ENCODE results near the gene HPSE.

The HPSE gene

DNA sequence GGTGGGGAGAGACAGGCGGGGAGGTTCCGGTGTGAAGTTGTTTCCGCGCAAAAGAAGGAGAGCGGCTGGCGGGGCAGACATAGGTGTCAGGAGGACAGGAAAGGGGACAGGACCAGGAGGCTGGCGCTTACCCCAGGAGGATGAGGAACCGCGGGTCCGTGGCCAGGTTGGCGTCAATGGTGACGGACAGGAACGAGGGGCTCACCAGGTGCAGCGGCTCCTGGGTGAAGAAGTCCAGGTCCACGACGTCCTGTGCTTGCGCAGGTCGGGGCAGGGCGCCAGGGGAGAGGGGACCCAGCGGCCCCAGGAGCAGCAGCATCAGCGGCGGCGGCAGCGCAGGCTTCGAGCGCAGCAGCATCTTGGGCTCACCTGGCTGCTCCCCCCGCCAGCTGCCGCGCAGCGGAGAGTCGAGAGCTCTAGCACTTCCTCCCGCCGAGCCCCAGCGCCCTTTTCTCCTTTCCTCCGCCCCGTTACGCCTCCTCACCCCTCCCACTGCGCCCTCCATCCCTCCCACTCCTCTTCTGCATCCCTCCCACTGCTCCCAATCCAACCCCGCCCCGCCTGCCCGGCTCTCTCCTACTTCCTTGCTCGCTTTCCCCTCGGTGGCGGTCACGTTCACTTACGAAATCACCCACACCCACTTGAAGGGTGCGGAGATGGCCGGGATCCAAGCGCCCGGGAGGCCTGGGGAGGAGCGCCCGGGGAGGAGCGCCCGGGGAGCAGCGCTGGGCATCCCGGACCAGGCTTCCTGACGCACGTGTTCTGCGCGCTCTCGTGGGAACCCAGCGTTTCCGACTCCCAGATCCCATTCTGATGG lies at the start of gene HPSE:
HPSE (minus strand) TSS at position 424 of the 817 bp plus-strand sequence; CDS start at position 358, 66 bp downstream.
- peak; percentile 11 for DNase-seq (ENCODE audit: low spot score)

DNA sequence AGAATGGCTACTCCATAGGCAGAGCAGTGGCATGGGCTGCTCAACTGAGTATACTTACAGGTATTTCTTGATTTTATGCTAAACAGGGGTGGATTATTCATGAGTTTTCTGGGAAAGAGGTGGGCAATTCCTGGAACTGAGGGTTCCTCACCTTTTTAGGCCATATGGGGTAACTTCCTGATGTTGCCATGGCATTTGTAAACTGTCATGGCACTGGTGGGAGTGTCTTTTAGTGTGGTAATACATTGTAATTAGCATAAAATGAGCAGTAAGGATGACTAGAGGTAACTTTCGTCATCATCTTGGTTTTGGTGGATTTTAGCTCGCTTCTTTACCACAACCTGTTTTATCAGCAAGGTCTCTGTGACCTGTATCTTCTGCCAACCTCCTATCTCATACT lies 48.2 kb upstream of the HPSE start:
- no peak for DNase-seq (ENCODE audit: low spot score)

DNA sequence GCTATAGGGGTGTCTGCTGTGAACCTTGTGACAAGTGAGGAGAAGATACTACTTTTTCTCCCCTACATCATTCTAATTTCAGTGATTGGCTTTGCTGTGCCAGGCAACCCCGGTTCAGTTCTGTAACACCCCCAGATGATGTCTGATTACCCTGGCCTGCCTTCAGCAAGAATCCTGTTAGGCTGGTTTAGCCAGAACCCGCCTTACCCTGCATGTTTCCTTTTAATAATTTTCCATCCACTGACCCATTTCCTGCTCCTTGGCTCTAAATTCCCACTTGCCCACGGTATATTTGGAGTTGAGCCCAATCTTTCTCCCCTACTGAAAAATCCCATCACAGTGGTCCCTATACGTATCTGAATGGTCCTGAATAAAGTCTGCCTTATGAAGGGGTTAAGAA lies 46.5 kb upstream of the HPSE start:
- DNase-seq (ENCODE audit: low spot score) = no peak

DNA sequence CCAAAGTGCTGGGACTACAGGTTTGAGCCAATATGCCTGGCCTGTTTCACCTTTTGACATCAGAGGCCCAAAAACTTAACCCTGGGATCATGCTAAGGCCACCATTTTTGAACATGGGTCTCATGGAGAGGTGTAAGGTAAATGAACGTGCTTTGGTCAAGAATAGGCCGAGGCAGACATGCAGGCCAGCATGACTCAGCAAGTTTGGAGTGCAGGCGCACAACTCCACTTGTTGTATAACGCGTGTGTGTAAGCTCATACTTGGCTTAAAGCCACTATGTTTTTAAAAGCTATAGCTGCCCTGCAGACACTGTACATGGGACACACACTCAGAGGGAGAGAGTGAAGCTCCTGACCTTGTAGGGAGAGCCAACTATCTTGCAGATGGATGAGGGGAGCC lies 43.8 kb upstream of the HPSE start:
- no peak for DNase-seq (ENCODE audit: low spot score)

DNA sequence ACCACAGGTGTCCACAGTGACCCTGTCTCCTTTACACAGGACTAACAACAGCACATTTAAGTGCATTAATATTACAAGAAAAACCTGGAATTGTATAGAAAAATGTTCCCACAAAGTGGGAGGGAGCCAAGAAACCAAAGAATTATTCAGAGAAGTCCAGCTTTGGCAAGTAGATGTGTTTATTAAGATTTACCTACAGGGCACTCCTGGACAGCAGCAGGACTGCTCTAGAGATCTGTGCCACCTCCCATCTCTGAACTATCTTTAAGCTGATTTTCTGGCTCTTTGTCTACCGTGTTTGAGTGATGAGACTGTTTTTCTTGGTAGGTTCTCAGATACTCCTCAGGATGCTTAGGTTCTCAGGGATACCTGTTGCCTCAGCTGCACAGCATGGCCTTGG lies 38.3 kb upstream of the HPSE start:
- no peak for DNase-seq (ENCODE audit: low spot score)

DNA sequence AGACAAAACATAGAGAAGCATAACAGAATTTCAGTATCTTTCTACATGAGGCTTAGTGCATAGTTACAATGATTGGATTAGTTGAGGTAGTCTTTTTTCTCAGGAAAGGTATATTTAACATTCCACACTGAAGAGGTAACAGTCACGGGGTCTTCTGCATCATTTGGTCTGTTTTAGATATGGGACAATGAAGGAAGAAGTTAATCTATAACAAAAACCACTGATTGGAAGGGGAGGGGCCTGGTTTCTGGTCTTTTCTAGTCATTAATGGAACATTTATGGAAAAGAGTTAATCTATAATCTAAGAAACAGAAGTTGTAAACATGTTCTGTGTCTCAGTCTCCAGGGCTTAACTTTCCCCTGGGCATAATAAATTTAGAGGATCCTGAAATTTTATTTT lies 37.3 kb upstream of the HPSE start:
- no peak for DNase-seq (ENCODE audit: low spot score)

DNA sequence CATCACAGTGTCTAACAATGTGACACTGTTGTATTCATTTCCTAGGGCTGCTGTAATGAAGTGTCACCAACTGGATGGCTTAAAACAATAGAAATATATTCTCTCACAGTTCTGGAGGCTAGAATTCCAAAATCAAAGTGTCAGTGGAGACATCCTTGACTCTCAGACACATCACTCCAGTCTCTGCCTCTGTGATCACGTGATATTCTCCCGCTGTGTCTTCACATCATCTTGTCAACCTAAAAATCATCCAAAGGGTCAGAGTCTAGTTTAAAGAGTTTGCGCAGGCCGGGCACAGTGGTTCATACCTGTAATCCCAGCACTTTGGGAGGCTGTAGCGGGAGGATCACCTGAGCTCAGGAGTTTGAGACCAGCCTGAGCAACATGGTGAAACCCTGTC lies 36.6 kb upstream of the HPSE start:
- no peak for DNase-seq (ENCODE audit: low spot score)

DNA sequence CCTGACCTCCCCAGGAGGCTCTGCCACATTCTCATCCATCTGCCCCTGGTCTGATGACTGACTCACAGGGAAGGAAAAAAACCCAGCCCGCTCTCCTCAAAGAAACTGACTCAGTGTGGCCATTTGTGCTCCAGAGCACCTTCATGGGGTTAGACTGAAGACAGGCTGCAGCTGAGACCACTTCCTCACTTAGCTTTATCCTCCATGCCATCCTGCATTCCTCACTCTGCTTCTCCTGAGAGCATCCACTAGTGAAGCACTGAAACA lies 35.9 kb upstream of the HPSE start:
- no peak for DNase-seq (ENCODE audit: low spot score)

DNA sequence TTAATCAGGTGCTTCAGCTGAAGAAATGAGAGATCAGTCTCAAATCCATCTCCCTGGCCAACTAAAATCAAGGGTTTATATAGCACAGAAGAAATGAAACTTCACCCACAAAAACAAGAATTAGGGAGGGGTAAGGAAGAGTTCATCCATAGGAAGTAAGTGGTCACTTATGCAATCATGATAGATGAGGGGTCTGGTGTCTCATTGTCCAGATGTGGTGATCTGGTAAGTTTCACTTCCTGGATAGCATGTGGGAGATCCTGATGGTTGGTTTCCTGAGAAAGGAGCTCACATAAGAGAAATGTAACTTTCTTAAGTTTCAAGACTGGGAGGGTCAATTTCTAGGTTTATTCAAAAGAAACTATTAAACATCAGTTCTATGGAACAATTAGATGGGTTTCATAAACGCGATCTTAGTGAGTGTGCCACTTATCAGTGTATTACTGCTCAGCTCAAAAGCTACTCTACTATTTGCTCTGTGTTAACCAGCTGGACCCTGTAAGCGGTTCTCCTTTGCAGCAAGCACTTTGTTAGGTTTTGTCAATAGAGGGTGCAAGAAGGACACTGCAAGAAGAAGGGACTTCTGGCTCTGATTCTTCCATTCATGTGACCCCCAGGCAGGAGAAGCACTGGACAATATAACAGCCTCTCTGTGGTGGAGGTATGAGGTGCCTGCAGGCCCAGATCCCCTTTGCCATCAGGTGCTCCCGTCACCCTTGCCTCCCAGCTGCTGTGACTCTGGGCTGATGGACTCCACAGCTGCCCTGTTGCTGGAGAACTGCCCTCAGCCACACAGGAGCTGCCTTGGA lies 35.4 kb upstream of the HPSE start:
- peak; percentile 10 for DNase-seq (ENCODE audit: low spot score)

DNA sequence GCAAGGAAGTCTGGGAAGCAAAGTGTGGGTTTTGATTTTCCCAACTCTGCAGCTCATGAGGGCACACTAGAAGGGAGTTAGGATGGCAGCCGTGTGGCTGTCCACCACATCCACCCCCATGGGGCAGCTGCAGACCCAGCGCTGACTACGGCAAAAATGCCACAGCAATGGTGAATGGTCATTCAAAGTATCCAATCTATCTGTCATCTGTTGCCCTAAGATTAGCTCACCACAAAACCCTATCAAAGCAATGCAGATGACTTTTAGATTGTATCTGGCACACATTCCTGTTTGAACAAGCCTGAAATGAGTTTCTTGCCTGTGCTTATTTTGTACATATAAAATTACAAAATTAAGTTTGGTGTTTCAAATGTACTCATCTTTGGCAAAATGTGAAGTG lies 29.7 kb upstream of the HPSE start:
- DNase-seq (ENCODE audit: low spot score) = no peak

DNA sequence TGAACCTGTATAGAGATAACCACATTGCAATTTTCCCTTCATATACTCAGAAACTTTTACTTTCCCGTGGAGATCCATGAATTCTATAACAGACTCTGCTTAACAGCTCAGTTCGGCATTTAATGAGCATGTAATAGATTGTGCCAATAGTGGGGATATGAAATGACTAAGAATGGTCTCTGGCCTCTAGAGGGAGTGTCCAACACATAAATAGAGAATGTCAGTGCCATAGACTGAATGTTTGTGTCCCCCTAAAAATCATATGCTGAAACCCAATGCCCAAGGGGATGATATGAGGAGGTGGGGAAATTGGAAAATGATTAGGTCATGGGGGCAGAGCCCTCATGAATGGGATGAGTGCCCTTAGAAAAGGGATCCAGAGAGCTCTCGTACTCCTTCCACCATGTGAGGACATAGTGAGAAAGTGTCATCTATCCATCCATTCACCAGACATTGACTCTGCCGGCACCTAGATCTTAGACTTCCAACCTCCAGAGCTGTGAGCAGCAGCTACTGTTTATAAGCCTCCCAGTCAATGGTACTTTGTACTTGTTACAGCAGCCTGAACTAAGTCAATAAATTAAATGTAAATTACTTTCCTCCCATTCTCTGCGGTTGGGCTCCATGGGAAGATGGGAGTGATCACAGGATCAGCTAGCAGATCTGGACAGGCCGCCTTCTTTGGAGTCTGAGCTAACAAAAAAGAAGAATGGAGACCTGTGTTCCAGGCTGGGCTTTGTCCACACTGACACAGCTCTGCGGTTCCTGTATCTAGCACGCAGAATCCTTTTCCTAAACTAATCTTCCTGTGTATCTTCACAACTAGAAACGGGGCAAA lies 28.1 kb upstream of the HPSE start:
- peak; percentile 8 for DNase-seq (ENCODE audit: low spot score)

DNA sequence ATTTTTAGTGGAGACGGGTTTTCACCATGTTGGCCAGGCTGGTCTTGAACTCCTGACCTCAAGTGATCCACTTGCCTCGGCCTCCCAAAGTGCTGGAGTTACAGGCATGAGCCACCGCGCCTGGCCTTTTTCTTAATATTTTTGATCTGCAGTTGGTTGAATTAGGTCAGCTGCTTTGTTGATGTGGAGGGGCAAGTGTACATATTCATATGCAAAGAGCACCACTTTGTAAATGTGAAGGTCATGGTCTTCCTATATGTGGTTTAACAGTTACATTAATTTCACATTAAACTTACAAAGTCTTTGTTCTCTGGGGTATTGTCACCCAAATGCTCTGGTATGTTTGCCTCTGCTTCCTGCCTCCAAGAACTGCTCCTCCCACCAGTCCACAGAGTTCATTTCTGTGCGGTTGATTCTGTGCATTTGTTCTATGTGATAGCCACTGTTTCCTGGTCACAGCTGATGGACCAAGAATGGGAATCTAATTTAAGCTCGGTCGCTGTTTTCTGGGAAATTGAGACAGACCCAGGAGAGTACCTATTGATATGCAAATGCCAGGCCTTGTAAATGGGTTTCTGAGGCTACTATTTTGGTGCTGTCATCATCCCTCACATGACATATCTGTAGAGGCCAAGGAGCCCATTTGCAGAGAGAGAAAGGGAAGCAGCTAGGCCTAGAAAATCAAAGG lies 26.9 kb upstream of the HPSE start:
- DNase-seq (ENCODE audit: low spot score) = no peak

DNA sequence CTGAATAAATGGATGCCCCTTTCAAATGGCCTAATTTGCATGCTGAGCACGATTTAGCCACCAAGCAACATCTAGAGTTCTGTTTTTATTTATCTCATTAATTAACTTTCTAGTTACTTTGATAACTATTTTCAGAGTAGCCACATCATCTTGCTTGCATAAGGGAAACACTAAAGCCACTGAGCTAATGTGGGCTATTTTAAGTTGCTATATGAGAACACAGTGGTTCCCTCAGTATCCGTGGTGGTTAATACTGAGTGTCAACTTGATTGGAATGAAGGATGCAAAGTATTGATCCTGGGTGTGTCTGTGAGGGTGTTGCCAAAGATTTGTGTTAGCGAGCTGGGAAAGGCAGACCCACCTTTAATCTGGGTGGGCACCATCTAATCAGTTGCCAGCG lies 25.4 kb upstream of the HPSE start:
- no peak for DNase-seq (ENCODE audit: low spot score)

DNA sequence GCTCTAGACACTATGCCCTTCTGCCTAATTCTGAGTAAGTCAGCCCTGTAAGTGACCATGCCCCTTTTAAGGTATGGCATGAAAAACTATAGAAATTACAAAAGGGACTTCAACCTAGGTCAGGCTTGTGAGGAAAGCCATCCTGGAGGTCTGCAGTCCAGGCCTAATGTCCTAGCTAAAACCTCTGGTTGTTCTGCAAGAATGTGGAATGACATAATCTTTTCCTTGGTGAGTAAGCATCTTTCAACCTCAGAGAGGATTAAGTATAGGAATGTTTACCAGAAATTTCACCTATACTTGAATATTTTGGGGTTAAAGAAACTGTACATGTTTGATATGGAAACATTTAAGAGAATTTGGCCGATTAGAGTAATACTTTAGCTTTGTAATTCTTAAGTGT lies 23.8 kb upstream of the HPSE start:
- no peak for DNase-seq (ENCODE audit: low spot score)

DNA sequence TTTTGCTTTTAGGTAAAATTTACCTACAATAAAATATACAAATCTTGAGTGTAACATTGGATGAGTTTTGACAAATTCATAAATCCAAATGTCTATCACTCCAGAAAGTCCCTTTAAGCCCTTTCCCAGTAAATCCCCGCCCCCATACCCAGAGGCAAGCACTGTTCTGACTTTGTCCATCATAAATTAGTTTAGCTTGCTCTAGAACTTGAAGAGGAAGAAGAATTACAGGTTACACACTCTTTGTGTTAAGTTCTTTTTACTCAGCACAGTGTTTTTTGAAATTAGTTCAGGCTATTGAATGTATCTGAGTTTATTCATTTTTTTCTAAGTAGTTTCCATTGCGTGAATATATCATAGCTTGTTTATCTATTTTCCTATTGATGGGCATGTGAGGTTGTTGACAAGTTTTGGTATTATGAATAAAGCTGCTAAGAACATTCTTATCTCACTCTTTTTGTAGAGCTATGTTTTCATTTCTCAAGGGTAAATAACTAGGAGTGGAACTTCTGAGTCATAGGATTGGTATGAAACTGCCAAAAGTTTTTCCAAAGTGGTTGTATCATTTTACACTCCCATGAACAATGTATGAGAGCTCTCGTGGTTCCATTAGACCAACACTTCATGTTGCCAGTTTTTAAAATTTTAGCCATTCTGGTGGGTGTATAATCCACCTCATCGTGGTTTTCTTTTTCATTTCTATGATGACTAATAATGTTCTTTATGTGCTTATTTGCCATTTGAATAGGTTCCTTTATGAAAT lies 22.4 kb upstream of the HPSE start:
- no peak for DNase-seq (ENCODE audit: low spot score)

DNA sequence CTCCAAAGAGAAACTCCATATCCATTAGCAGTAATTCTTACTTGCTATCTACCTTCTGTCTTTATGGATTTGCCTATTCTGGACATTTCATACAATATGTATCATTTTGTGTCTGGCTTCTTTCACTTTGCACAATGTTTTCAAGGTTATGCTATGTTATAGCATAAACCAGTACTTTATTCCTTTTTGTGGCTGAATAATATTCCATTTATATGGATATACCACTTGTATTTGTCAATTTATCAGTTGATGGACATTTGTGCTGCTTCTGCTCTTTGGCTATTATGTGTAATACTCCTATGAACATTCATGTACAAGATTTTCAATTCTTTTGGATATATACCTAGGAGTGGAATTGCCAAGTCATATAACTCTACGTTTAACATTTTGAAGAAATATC lies 18.9 kb upstream of the HPSE start:
- DNase-seq (ENCODE audit: low spot score) = no peak

DNA sequence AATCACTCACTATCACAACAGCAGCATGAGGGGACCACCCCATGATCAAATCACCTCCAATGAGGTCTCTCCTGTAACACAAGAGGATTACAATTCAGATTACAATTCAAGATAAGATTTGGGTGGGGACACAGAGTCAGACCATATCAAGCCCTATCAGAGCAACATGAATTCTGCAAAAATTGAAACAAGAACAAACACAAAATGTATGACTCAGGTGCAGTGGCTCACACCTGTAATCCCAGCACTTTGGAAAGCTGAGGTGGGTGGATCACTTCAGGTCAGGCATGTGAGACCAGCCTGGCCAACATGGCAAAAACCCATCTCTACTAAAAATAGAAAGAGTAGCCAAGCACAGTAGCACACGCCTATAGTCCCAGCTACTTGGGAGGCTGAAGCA lies 13.4 kb upstream of the HPSE start:
- DNase-seq (ENCODE audit: low spot score) = no peak

DNA sequence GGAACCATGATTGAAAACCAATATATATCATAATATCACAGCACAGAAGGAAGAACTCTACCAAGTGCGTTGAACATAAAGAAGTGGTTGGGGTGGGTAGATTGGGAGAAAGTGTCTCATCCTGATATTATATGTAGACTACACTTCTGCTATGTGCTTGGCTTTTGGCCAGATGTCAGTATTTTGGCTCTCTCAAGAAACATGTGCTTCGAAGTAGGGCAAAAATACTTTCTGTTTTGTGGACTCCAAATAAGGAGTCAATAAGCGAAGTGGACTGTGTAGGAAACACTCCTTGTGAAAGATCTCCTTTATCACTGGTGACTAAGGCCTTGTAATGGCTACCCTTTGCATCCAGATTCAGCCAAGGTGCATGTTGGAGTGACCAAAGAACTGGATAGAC lies 7.8 kb upstream of the HPSE start:
- DNase-seq (ENCODE audit: low spot score) = no peak

DNA sequence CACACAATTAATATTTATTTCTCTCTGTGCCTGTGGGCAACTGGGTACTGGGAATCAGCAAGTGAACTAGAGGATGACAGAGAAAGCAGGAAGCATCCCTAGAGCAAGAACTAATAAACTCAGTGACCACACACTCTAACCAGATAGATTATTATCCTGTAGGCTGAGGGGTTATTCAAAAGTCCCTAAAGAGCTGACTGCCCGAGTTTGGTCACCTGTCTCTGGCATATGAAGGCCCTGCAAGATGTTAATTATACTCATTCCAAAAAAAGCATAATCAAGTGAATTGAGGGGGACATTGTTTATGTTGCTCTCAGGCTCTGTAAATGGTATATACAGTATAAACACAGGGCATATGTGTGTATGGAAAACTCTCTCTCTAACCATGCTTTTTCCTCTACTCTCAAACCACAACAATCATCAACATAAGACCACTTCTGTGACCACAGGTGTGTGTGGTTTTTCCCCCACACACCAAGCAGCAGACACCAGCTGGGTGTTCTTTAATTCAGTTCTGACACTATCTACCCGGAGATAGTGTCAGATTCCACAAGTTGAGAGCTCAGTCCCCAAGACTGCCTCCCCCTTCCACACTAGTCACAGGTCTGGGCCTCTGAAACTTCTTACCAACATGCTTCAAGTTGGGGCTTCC lies 6.2 kb upstream of the HPSE start:
- DNase-seq (ENCODE audit: low spot score) = no peak

DNA sequence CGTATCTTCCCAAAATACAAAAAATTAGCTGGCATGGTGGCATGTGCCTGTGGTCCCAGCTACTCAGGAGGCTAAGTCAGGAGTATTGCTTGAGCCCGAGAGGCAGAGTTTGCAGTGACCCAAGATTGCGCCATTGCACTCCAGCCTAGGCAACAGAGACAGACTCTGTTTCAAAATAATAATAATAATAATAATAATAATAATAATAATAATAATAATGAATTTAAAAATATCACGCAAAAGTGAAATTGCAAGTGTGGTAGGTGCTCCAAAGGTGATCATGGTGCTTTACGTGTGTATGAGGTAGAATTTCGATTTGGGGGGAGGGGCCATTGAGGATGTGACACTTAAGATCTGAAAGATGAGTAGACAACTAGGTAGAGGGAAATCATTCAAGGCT lies 4.9 kb upstream of the HPSE start:
- no peak for DNase-seq (ENCODE audit: low spot score)

DNA sequence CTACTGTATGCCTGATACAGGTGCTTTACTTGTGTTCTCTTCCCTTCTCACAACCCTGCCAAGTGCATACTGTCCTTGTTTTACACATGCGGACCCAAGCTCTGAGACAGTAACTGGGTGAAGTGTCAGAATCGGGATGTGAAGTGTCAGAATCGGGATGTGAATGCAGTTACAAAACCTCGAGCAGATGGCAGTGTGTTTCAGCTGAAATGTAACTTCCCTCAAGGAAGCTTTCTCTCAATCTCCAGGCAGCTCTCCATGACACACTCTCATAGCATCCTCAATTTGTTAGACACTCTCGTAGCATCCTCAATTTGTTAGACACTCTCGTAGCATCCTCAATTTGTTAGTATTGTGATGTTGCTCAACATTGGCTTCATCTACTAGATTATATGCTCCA lies 1.1 kb upstream of the HPSE start:
- no peak for DNase-seq (ENCODE audit: low spot score)

Data from cerebellar cortex (tissue), 1 donor.